Erythroblast (primary cell): ENCODE measurements around the gene RASL10A.

Experiments
- GATA1 ChIP-seq: IDR thresholded peaks from 2 replicates; pipeline ENCODE4 v1.6.1; 2011; ENCODE audit warnings: low read depth, mild to moderate bottlenecking, control low read depth, low read length, moderate library complexity
- POLR2A ChIP-seq: IDR thresholded peaks from 2 replicates; pipeline ENCODE4 v1.6.1; 2011; ENCODE audit warnings: mild to moderate bottlenecking, low read length

- TF ChIP-seq POLR2A (no peak), GATA1 (no peak)
Measured at GRCh38 chr22:29302402-29302680, 13.2 kb downstream of the RASL10A start.
